ENCODE results near the gene KCNMA1. TPM values are rescaled to one million over a fixed set of nuclear protein-coding genes. Genes with fewer than 3 reads are reported as not detected.

The KCNMA1 gene
- total and polyA plus RNA-seq, 8 donors, result 0.92 to 155 (median 54.3) TPM

DNA sequence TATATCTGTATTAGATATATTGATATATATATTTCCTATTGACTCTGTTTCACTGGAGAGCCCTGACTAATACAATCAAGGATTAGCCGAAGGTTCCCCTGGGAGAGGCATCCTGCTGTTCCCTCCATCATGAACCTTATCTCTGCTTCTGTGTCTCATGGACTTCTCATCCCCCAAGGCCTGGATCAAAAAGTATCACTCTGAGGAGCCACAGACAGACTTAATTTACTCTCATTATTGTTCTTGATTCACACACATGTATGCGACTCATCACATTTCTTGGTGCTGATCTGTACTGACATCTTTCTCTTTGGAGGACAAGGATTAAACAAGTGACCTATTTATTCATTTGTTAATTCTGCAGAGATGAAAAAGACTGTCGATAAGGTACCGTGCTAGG is 550.2 kb downstream of the KCNMA1 start:
- Histone ChIP-seq H3K36me3 (peaks cover 0 to 20% (median 9%) of the 10 kb centered on the region in 4 donors), H3K4me1 (peaks cover 0 to 12% (median 5%) of the 10 kb centered on the region in 4 donors), H3K27me3 (no peaks in the 10 kb centered on the region), H3K4me3 (no peak overlapping the region), H3K27ac (no peak overlapping the region), H3K9me3 (no peaks in the 10 kb centered on the region)
- intact Hi-C loops (cut with DNase I; ENCODE audit: low total_unique reads), result no loop called here
- DNase-seq, result no peak
- TF ChIP-seq POLR2A (IDR thresholded peaks at IDR 0.05) (no peak), POLR2AphosphoS5 (IDR thresholded peaks at IDR 0.05) (no peak)
- WGBS, 5 donors, result 92 to 97% (median 95%) methylated on average over 4 of the region's 4 CpGs

- no peak for DNase-seq
- no peaks in the 10 kb centered on the region for H3K27me3 ChIP-seq
- no peak overlapping the region for H3K4me3 ChIP-seq
- H3K27ac ChIP-seq, result peak overlapping the region in 1 of 5 donors; percentile 80
- 74 to 88% (median 81%) methylated on average over 1 of the region's 1 CpG for WGBS, 5 donors
- H3K9me3 ChIP-seq, result no peaks in the 10 kb centered on the region
- intact Hi-C loops (cut with DNase I; ENCODE audit: low total_unique reads), result no loop called here
- TF ChIP-seq POLR2A (IDR thresholded peaks at IDR 0.05), result no peak
- TF ChIP-seq CTCF (IDR thresholded peaks at IDR 0.05), result no peak
- no peak for TF ChIP-seq POLR2AphosphoS5 (IDR thresholded peaks at IDR 0.05)
- TF ChIP-seq EP300 (IDR thresholded peaks at IDR 0.05), result no peak
- H3K4me1 ChIP-seq, result peaks cover 0 to 18% (median 5%) of the 10 kb centered on the region in 4 donors
- H3K36me3 ChIP-seq, result peaks cover 0 to 20% (median 9%) of the 10 kb centered on the region in 4 donors
Observed at GRCh38 chr10:77086081-77086480, 551.5 kb downstream of the KCNMA1 start.

DNA sequence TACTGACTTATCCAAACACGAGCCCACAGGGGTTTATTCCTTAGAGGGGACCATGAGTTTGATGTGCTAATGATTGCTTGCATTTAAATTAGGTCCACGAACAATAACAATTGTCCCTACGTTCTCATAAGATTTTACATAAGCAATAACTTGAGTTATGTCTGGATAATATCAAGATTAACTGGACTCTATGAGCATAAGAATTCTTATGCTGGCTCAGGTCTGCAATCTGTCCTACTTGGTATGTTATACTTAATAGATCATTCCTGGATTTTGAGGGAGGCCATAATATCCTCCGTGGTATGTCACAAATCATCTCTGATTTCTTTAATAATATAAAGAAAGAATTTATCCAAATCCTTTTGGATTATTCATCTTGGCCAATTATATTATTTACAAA is 552.3 kb downstream of the KCNMA1 start:
- H3K36me3 ChIP-seq, result peaks cover 0 to 18% (median 8%) of the 10 kb centered on the region in 4 donors
- intact Hi-C loops (cut with DNase I; ENCODE audit: low total_unique reads), result no loop called here
- WGBS, 5 donors, result 69 to 84% (median 81%) methylated on average over 4 of the region's 4 CpGs
- no peak for TF ChIP-seq CTCF (IDR thresholded peaks at IDR 0.05)
- no peak for TF ChIP-seq POLR2AphosphoS5 (IDR thresholded peaks at IDR 0.05)
- no peak for TF ChIP-seq POLR2A (IDR thresholded peaks at IDR 0.05)
- no peak for TF ChIP-seq EP300 (IDR thresholded peaks at IDR 0.05)
- no peak overlapping the region for H3K4me3 ChIP-seq
- no peaks in the 10 kb centered on the region for H3K9me3 ChIP-seq
- H3K4me1 ChIP-seq, result peaks cover 0 to 25% (median 5%) of the 10 kb centered on the region in 4 donors
- H3K27ac ChIP-seq, result peak overlapping the region in 1 of 5 donors; percentile 80
- H3K27me3 ChIP-seq, result no peaks in the 10 kb centered on the region
- DNase-seq, result no peak

DNA sequence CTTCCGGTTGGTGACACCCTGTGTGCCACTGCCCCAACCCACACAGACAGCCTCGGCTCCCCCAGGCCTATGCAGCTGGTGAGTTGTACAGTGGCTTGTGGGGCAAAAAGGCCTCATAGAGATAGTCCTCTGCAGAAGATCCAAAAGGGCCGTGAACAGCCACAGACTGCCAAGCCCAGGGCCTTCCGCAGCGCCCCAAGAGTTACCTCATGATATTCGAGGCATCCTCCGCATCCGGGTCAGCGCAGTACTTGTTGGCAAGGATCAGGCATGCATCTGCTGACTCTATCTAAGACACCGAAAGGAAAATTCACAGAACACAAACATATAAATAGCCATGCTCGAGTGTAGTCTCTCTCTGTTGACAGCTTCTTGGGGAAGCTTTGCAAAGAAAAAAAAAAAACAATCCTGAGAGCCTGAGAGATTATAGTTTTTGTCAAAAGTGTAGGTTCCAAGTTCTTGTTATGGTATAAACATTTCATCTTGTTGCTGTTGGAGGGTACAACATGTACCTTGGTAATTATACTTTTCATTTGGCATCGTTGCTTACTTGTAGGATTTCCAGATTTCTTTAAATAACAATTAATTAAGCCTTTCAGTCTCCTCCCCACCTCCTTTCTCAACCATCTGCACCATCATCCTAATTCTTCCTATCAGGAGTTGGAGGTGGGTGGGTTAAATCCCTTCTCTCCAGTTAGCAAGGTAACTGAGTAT is 553.0 kb downstream of the KCNMA1 start:
- no peaks in the 10 kb centered on the region for H3K27me3 ChIP-seq
- peak overlapping the region in 1 of 5 donors; percentile 80 for H3K27ac ChIP-seq
- H3K4me3 ChIP-seq, result no peak overlapping the region
- peaks cover 0 to 18% (median 5%) of the 10 kb centered on the region in 4 donors for H3K36me3 ChIP-seq
- intact Hi-C loops (cut with DNase I; ENCODE audit: low total_unique reads), result no loop called here
- WGBS, 5 donors, result 54 to 83% (median 71%) methylated on average over 11 to 12 of the region's 12 CpGs
- peaks cover 0 to 26% (median 5%) of the 10 kb centered on the region in 4 donors for H3K4me1 ChIP-seq
- no peak for TF ChIP-seq CTCF (IDR thresholded peaks at IDR 0.05)
- peak in 1 of 3 donors; percentile 15 for TF ChIP-seq POLR2AphosphoS5 (IDR thresholded peaks at IDR 0.05)
- peak in 1 of 2 donors; percentile 68 for DNase-seq
- no peaks in the 10 kb centered on the region for H3K9me3 ChIP-seq
